ENCODE data around the gene HNRNPDL. TPM values are rescaled to one million over a fixed set of nuclear protein-coding genes. Genes with fewer than 3 reads are reported as not detected.
"Not testable (repeated sequence)": the region's sequence is repeated elsewhere in the genome, so short reads cannot be mapped to it uniquely, and the experiment has no call there.

HNRNPDL gene
- total RNA-seq, 1 experiment from 2014 or later, result 346 TPM

DNA sequence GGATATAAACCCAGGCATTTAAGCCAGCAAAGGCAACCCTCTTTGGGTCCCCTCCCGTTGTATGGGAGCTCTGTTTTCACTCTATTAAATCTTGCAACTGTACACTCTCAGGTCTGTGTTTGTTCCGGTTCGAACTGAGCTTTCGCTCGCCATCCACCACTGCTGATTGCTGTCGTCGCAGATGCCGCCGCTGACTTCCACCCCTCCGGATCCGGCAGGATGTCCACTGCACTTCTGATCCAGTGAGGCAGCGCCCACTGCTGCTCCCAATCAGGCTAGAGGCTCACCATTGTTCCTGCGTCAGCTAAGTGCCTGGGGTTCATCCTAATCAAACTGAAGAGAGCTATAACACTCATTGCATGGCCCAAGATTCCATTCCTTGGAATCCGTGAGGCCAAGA, 49.3 kb upstream of the HNRNPDL start:
- Mint-ChIP-seq H3K27me3 (ENCODE audit: low read depth) (no peaks in the 10 kb centered on the region), H3K27ac (no peak overlapping the region), H3K36me3 (no peaks in the 10 kb centered on the region; the same call in 1 of the 2 replicates), H3K9me3 (peaks cover 16% of the 10 kb centered on the region), H3K4me1 (peaks cover 18% of the 10 kb centered on the region), H3K4me3 (no peak overlapping the region)
- DNase-seq (ENCODE audit: low spot score), result no peak
- ATAC-seq, result no peak
- TF ChIP-seq PRRX2 (CRISPR knock-in tag; IDR thresholded peaks at IDR 0.05), result no peak
- no peak for TF ChIP-seq FOXJ3 (CRISPR knock-in tag; IDR thresholded peaks at IDR 0.05; ENCODE audit: borderline replicate concordance)
- no peak for TF ChIP-seq ATF6 (CRISPR knock-in tag; IDR thresholded peaks at IDR 0.05)
- TF ChIP-seq USF1 (CRISPR knock-in tag; IDR thresholded peaks at IDR 0.05), result no peak
- TF ChIP-seq NR1H2 (CRISPR knock-in tag; IDR thresholded peaks at IDR 0.05), result no peak
- TF ChIP-seq NFATC4 (CRISPR knock-in tag; IDR thresholded peaks at IDR 0.05), result no peak
- TF ChIP-seq CDX4 (CRISPR knock-in tag; IDR thresholded peaks at IDR 0.05; ENCODE audit: borderline replicate concordance), result no peak
- ChIA-PET CTCF (interaction anchor here (0.6 kb wide), 1 partner anchor 206 kb away, joined by 3 read pairs; no protein-coding TSS in a partner anchor), POLR2A (interaction anchor here (0.6 kb wide), 1 partner anchor 113 kb away, joined by 5 read pairs; no protein-coding TSS in a partner anchor)

DNA sequence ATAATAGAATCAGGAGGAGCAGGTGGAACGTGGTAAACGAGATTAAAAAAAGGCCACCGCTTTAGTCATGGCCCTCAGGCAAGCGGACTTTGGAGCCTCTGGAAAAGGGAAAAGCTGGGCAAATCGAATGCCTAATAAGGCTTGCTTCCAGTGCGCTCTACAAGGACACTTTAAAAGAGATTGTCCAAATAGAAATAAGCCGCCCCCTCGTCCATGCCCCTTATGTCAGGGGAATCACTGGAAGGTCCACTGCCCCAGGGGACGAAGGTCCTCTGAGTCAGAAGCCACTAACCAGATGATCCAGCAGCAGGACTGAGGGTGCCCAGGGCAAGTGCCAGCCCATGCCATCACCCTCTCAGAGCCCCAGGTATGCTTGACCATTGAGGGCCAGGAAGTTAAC, 47.2 kb upstream of the HNRNPDL start:
- H3K4me3 Mint-ChIP-seq; POLR2A ChIA-PET; H3K36me3 Mint-ChIP-seq; H3K27ac Mint-ChIP-seq; H3K27me3 Mint-ChIP-seq (ENCODE audit: low read depth); CTCF ChIA-PET; ATAC-seq; DNase-seq (ENCODE audit: low spot score): not testable (repeated sequence)
- H3K4me1 Mint-ChIP-seq, result peaks cover 18% of the 10 kb centered on the region
- peaks cover 16% of the 10 kb centered on the region for H3K9me3 Mint-ChIP-seq

- DNase-seq (ENCODE audit: low spot score); H3K36me3 Mint-ChIP-seq; H3K4me3 Mint-ChIP-seq; H3K27me3 Mint-ChIP-seq (ENCODE audit: low read depth); ATAC-seq; H3K27ac Mint-ChIP-seq; POLR2A ChIA-PET; CTCF ChIA-PET: not testable (repeated sequence)
- peaks cover 16% of the 10 kb centered on the region for H3K9me3 Mint-ChIP-seq
- peaks cover 18% of the 10 kb centered on the region for H3K4me1 Mint-ChIP-seq
Measured at GRCh38 chr4:82475931-82476330, 45.7 kb upstream of the HNRNPDL start.

DNA sequence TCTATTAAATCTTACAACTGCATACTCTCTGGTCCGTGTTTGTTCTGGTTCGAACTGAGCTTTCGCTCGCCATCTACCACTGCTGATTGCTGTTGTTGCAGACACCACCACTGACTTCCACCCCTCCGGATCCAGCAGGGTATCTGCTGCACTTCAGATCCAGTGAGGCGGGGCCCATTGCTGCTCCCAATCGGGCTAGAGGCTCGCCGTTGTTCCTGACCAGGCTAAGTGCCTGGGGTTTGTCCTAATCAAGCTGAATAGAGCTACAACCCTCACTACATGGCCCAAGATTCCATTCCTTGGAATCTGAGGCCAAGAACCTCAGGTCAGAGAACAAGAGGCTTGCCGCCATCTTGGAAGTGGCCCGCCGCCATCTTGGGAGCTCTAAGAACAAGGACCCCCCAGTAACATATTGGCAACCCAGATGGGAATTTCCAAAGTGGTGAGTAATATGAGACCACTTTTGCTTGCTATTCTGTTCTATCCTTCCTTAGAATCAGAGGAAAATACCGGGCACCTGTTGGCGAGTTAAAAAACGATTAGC, 43.4 kb upstream of the HNRNPDL start:
- Mint-ChIP-seq H3K27me3 (ENCODE audit: low read depth) (no peaks in the 10 kb centered on the region), H3K4me1 (peaks cover 18% of the 10 kb centered on the region), H3K27ac (no peak overlapping the region), H3K36me3 (no peaks in the 10 kb centered on the region; the same call in 1 of the 2 replicates), H3K4me3 (no peak overlapping the region), H3K9me3 (peaks cover 6% of the 10 kb centered on the region)
- ATAC-seq, result no peak
- CTCF ChIA-PET, result interaction anchor here (0.7 to 1.5 kb wide), 6 partner anchors 11 to 269 kb away, joined by 3 to 8 read pairs (median 4); no protein-coding TSS in a partner anchor
- POLR2A ChIA-PET, result no interaction called here
- DNase-seq (ENCODE audit: low spot score), result no peak
- TF ChIP-seq FOXP1 (CRISPR knock-in tag; IDR thresholded peaks at IDR 0.05; ENCODE audit: borderline replicate concordance), result no peak
- TF ChIP-seq JUN (CRISPR knock-in tag; IDR thresholded peaks at IDR 0.05), result no peak
- TF ChIP-seq, protein P1, sequence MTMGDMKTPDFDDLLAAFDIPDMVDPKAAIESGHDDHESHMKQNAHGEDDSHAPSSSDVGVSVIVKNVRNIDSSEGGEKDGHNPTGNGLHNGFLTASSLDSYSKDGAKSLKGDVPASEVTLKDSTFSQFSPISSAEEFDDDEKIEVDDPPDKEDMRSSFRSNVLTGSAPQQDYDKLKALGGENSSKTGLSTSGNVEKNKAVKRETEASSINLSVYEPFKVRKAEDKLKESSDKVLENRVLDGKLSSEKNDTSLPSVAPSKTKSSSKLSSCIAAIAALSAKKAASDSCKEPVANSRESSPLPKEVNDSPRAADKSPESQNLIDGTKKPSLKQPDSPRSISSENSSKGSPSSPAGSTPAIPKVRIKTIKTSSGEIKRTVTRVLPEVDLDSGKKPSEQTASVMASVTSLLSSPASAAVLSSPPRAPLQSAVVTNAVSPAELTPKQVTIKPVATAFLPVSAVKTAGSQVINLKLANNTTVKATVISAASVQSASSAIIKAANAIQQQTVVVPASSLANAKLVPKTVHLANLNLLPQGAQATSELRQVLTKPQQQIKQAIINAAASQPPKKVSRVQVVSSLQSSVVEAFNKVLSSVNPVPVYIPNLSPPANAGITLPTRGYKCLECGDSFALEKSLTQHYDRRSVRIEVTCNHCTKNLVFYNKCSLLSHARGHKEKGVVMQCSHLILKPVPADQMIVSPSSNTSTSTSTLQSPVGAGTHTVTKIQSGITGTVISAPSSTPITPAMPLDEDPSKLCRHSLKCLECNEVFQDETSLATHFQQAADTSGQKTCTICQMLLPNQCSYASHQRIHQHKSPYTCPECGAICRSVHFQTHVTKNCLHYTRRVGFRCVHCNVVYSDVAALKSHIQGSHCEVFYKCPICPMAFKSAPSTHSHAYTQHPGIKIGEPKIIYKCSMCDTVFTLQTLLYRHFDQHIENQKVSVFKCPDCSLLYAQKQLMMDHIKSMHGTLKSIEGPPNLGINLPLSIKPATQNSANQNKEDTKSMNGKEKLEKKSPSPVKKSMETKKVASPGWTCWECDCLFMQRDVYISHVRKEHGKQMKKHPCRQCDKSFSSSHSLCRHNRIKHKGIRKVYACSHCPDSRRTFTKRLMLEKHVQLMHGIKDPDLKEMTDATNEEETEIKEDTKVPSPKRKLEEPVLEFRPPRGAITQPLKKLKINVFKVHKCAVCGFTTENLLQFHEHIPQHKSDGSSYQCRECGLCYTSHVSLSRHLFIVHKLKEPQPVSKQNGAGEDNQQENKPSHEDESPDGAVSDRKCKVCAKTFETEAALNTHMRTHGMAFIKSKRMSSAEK (CRISPR knock-in tag; IDR thresholded peaks at IDR 0.05; ENCODE audit: borderline replicate concordance), result no peak
- no peak for TF ChIP-seq AR (CRISPR knock-in tag; IDR thresholded peaks at IDR 0.05)
- TF ChIP-seq TP53 (CRISPR knock-in tag; IDR thresholded peaks at IDR 0.05), result no peak
- TF ChIP-seq RORB (CRISPR knock-in tag; IDR thresholded peaks at IDR 0.05), result no peak
- TF ChIP-seq, protein P2, sequence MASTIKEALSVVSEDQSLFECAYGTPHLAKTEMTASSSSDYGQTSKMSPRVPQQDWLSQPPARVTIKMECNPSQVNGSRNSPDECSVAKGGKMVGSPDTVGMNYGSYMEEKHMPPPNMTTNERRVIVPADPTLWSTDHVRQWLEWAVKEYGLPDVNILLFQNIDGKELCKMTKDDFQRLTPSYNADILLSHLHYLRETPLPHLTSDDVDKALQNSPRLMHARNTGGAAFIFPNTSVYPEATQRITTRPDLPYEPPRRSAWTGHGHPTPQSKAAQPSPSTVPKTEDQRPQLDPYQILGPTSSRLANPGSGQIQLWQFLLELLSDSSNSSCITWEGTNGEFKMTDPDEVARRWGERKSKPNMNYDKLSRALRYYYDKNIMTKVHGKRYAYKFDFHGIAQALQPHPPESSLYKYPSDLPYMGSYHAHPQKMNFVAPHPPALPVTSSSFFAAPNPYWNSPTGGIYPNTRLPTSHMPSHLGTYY (CRISPR knock-in tag; IDR thresholded peaks at IDR 0.05), result no peak
- no peak for TF ChIP-seq E2F5 (CRISPR knock-in tag; IDR thresholded peaks at IDR 0.05)

Measured in WTC11 (cell line).